ENCODE results near the gene FASN.

FASN gene

DNA sequence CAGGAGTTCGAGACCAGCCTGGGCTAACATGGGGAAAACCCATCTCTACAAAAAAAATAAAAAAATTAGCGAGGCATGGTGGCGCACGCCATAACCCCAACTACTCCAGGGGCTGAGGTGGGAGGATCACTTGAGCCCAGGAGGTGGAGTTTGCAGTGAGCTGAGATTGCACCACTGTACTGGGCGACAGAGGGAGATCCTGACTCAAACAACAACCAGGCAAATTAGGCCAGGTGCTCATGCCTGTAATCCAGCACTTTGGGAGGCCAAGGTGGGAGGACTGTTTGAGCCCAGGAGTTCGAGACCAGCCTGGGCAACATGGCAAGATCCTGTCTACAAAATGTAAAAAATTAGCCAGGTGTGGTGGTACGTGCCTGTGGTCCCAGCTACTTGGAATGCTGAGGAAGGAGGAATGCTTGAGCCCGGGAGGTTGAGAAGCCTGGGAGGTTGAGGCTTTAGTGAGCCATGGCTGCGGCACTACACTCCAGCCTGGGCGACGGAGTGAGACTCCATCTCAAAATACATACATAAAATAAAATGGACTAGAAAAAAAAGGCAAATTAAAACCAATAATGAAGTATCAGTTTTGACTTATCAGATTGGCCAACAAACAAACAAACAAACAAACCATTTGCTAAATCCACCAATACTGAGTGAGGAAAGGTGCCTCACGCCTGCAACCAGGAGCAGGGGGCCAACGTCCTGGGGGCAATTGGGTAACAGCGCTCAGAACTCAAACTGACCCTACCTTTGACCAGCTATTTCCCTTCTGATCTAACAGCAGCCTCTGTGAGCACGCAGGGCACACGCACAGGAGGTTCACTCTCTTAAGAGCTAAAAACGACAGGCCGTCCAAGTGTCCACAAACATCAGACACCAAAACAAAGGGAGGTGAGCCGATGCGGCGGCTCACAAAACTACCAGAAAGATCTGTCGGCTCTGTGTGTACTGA is 19.4 kb upstream of the FASN start:
- DNase-seq = no peak

DNA sequence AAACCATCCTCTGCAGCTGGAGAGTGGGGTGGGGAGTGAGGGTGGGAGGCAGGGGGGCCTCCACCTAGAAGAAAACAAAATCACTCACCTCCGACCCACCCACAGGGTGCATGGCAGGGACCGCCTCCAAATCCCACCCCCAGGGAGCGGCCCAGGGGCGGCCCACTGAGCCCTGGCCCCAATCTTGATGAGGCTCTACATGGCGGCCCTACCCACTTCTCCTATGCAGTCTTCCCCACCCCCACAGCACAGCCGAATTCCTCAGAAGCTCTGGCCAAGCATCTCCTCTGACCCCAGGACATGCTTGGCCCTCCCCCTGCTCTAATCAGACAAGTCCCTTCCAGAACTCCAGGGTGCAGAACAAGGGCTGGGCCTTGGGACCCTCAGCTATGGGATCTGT is 18.2 kb upstream of the FASN start:
- DNase-seq = no peak

DNA sequence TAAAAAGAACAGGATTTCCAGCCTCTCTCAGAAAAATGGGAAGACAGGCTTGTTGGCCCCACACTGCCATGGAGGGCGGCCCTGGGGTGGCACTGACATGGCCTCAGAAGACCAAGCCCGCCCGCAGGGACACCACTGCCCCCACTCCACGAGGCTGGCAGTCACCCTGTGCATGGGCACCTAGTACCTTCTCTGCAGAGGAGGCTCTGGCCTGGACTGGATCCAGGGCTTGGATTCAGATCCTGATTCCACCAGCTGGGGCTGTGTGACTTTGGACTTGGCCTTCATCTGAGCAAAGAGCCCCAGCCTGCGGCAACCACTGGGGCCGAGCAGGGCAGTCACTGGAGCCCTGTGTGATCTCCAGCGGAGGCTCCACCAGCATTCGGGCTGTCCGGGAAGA is 16.8 kb upstream of the FASN start:
- no peak for DNase-seq

- no peak for DNase-seq
Observed at GRCh38 chr17:82114447-82114846, 16.4 kb upstream of the FASN start.

DNA sequence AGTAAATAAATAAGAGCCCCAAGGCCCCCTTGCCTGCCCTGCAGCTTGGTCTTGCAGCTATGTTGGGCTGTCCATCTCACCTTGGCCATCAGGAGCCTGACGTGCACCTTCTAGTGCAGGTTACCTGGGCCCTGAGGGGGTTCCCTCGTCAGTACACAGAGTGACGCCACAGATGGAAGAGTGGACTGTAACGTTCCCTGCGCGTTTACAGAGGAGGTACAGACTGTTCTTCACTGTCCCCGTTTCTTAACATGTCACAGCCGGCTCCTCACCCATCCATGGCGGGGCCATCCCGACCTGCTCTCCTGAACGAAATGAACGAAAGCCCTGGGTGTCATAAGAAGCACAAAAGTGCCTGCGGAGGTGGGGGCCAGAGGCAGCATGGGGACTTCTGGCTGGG is 15.9 kb upstream of the FASN start:
- DNase-seq = no peak

DNA sequence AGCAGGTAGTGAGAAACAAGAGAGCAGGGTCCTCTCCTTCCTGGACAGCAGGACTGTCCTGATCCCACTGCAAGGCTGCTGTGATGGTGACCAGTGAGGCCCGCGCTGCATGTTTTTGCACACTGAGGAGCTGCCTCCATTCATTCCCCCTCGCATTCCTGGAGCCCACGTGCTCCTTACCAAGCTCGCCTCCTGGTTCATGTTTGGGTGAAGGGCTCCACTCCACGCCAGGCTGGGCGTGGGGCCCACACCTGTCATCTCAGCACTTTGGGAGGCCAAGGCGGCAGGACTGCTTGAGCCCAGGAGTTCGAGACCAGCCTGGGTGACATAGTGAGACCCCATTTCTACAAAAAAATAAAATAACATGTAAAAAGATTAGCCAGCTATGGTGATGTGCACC is 15.4 kb upstream of the FASN start:
- no peak for DNase-seq

- no peak for DNase-seq
Observed at GRCh38 chr17:82112914-82113311, 14.9 kb upstream of the FASN start.

DNA sequence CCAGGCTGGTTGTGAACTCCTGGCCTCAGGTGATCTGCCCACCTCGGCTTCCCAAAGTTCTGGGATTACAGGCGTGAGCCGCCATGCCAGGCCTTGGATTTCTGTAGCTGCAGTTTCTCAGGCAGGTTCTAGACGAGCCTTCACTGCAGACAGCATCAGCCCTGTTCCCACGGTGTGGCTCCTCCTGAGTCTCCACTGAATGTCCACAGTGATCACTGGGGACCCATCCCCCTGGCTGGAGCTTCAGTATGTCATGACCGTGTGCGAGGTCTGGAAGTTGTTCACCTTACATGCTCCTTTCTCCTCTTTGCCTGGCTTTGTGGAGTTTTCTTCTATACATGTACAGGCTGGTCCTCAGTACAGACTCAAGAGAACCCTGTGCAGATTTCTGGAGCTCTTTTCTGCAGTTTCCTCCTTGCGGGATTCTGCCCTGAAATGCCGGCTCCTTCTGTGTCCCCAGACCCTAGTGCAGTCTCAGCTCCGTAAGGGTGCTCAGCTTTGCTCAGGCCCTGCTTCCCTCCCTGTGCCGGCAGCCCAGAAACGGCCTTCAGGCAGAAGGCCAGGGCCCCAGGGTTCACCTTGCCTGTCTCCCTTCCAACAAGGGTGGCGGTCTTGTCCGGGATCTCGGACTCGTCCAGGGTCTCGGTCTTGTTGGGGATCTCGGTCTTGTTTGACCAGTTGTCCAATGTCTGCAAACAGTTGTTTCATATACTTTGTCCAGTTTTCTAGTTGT is 14.3 kb upstream of the FASN start:
- no peak for DNase-seq

DNA sequence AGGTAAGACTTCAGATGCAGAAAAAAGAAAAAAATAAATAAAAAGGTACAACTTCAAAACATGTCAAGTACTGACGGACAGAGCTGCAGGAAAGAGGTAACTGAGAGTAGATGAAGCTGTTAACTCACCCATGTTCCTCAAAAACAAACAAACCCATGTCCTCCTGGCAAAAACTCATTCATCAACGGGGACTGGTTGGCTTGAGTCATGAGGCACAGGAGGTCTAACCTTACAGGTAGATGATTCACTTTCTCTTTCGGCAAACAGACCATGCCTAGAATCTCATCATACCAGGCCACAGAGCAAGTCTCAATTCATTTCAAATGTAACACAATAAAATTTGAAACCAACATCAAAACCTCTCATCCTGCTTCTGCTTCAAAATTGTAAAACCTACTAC is 12.3 kb upstream of the FASN start:
- DNase-seq = no peak

DNA sequence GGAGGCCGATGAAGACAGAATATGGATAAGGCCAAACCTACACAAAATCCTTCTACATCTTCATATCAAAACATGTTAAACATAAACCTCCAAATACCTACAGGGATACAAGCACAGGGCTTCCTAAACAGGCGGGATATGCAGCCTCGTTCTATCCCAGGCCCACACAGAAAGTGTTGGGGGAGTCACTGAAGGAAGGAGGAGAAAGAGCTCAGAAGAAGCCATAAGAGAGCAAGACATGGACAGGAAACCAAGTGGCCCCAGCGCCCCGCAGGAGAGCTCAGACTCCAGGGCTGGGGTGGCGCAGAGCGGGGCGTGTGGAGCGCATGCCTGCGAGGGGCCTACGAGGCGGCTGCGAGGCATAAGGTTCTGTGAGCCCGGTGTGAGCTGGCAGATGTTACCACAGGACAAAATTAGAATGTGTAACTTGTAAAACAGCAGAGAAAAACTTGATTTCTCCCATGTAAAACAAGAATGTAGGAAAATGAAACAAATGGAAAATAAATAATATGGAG is 11.0 kb upstream of the FASN start:
- DNase-seq = no peak

GRCh38 chr17:82108496-82108945 is 10.5 kb upstream of the FASN start:
- DNase-seq = no peak

- DNase-seq = no peak
Observed at GRCh38 chr17:82108038-82108437, 10.0 kb upstream of the FASN start.

DNA sequence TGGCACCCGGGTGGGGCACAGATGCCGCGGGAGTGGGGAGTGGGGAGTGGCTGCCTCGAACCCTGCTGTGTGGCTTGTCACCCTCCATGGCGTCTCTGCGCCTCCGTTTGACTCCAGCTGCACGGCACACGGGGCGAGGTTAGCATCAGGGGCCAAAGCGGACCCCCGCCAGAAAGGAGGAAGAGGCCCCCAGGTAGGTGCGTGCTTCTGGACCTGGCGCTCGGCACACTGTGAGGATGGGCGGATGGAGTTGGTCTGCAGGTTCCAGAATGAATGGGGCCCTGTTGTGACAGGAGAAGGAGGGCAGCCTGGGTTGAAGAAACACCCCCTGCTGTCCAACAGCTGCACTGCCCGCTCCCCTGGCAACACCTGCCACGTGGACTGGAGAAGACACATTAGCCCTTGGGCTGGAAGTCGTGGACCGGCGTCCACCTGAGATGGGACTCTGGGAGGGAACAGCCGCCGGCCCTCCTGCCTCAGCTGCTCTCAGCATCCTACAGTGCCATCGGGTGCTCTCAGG is 9.4 kb upstream of the FASN start:
- peak in 1 of 2 experiments; percentile 10 for DNase-seq

DNA sequence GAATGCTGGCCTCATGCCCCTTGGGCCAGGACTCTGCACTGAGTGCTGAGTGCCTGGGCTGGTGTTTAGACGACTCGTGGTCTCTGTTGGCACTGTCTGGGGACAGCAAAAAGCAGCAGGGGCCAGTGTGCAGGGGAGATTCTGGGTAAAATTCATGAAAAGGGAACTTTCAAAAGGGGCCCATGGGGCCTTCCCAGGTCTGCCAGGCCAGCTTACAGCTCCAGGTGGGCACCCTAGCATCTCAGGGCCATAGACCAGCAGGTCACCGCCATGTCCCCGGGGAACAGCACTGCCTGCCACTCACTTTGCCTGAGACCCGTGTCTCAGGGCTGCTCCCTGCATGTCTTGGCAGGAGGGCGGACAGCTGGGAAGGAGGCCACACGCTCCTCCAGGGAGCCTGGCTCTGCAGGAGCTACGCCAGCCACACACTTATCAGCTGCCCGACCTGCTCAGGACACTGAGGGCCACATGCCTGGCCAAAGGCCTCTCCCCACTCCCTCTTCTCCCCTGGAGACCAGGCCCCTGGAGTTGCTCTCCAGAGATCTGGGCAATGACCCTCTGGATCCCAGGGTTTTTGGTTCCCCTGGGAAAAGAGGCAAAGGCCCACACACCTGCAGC is 8.8 kb upstream of the FASN start:
- no peak for DNase-seq

DNA sequence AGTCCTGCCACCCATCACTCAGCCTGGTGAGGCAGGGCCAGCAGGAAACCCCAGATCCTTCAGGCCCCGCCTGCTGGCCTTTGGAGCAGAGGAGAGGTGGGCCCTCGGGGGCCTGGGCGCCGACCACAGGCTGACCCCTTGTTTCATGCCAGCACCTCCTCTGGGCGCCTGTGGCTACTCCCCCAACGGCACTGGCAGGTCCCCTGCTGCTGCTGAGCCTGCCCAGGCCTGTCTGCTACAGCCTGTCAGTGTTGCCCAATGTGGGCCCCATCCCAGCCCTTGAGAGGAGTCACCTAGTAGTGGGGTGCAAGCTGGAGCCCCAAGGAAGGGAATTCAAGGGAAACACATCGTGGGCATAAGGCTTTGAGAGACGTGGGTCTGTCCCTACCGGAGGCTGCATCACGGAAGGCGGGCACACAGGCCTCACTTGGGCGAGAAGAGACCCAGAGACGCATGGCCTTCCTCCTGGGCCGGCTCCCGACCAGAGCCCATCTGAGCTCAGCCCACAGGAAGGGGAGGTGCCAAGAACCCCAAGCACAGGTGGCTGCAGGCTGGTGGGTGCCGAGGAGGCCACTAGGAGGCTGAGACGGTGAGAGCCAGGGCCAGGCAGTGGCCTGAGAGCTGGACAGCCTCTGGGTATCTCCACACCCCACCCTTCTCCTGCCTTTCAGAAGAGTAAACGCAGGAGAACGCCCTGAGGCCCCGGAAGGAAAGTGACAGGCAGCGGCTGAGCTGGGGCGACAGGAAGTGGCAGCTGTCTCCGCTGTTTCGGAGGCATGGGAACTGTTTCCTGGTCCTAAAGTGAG is 8.0 kb upstream of the FASN start:
- peak; percentile 64 to 80 for DNase-seq

- no peak for DNase-seq
Observed at GRCh38 chr17:82105417-82105881, 7.4 kb upstream of the FASN start.

DNA sequence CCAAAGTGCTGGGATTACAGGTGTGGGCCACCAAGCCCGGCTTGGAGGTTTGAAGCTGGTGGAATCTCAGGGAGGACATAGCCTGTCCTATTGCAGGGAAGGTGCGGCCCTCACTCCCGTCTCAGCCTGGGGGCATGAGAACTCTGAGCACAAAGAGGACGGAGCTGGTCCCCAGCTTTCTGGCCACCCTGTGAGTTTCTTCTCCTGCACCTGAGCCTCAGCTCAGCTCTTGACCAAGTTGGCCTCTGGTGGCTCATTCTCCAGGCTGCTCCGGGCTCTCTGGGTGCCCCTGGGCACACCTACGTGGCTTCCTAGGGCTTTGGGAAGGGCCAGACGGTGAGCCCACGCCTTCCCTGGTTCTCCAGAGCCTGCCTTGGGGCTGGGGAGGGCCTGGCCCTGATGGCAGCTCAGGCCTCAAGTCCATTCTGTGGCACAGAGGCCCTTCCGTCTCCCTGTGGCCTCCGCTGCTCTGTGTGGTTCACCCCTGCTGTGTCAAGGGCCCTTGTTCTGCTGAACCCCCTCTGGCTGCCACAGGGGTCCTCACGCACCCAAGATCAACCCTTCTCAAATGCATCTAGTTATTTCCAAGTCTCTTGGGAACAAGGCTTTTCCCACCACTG is 6.9 kb upstream of the FASN start:
- DNase-seq = no peak

DNA sequence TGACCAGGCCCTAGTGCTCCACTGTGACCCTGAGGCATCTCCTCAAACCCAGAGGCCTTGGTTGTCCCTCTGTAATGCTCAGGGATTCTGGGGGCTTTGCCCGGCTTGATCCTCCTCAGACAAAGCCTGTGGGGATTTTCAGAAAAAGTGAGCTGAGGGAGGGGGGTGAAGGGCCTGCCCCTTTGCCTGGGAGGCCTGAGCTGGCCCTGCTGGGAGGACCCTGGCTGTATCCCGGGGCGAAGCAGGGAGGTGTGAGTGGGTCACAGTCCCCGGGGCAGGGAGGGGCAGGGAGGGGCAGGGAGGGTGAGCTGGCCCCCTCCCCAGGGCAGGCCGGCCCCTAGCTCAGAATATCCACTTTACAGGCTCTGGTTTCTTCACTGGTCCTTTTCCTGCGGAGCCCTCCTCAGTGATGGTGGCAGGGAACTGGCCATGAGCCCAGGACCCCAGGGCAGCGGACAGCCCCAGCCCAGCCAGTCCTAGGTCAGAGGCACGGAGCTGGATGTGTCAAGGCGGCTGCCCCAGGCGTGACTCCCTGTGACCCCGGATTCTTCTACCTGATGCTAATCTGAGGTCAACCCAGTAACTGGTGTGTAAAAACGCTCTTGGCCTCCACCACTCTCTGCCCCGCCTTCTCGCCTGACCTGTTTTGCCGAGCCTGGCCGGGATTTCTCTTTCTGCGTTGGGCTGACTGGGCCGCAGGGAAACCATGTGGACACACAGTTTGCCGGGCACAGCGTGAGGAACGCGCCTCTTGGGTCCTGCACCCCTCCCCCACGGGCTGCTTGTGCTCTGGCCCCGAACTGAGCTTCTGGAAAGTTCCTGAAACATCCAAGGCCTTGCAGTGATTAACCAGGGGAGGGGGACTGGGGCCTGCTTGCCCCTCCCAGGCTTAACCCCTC is 5.8 kb upstream of the FASN start:
- DNase-seq = no peak

GRCh38 chr17:82101767-82102679 is 4.0 kb upstream of the FASN start:
- DNase-seq = no peak
